GM19397 (cell line): ENCODE results near the gene PSME2.
"Not testable (repeated sequence)": the region's sequence is repeated elsewhere in the genome, so short reads cannot be mapped to it uniquely, and the experiment has no call there.

Experiments
- ATAC-seq: cut with Tn5 transposase; IDR thresholded peaks from one replicate; pipeline ENCODE4 v1.9.1; 2021; ENCODE audit warnings: mild to moderate bottlenecking, moderate library complexity; ENCODE audit not compliant: unreplicated experiment

PSME2 gene

DNA sequence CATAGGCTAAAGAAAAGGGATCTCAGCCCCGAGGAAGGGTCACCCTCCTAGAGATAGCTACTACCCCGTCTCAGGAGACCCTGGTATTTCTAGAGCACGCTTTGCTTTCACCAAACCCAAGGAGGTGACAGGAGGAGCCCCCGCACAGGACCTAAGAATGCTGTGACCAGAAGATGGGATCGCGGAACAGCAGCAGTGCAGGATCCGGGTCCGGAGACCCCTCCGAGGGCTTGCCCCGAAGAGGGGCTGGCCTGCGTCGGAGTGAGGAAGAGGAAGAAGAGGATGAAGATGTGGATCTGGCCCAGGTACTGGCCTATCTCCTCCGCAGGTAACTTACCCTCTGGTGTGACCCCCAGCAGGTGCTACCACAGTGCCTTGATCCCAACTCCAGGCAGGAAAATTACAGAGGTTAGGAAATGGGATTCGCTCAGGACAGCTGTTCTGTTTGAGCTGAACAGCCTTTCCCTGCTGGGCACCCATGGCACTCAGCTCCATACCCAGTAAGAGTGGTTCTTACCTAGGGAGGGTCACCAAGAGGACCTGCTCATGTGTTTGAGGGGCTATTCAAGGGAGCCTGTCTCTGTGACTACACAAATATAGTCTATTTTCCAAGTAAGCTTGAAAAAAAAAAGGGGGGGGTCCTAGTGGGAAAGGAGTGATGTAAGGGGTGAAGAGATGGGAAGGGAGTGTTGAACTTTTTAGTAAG, 30.8 kb downstream of the PSME2 start:
- ATAC-seq, result no peak

DNA sequence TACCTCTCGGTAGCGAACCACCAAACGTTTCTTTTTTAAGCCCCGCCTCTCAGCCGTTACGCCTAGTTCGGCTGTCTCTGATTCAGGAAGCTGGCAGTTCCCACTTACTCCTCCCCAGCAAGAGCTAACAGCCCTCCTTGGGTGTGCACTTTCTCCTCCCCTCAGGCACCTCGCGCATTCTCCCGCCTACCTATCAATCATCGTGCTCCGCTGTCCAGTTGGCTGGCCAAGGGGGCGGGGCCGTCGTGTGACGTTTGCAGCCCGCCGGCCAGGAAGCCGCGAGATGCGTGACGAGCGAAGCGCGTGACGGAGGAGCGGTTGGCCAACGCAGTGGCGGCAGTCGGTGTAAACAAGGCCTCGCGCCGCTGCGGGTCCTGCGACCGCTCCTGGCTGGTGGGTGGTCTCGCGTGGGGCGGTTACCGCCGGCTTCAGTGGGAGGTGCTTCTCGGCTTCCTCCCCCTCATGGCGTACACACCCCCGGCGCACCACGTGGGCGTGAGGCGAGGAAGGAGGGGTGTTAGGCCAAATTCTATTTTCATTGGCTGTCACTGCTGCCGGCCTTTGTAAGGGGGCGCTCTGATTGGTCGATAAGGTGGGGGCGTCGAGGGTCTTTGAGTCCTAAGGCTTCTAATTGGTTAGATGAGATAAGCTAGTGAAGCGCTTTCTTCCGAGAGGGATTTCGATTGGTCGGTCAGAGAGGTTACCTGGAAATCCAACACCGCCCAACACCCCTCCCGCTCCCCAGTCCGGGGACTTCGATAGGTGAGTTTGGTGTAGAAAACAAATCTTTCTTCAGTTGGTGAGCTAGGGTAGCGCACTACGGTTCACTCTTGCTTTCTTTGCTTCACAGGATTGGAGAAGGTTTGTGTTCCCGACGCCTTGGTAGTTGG, 31.6 kb downstream of the PSME2 start, which contains the start of the genes DCAF11 and NRL:
Gene DCAF11 (plus strand): TSS at position 246 of the 890 bp plus-strand sequence. CDS start 818 bp downstream, outside the sequence.
Gene NRL (minus strand): TSS at position 418 of the 890 bp plus-strand sequence. CDS start 32,101 bp downstream, outside the sequence.
- ATAC-seq, result peak; percentile 80

DNA sequence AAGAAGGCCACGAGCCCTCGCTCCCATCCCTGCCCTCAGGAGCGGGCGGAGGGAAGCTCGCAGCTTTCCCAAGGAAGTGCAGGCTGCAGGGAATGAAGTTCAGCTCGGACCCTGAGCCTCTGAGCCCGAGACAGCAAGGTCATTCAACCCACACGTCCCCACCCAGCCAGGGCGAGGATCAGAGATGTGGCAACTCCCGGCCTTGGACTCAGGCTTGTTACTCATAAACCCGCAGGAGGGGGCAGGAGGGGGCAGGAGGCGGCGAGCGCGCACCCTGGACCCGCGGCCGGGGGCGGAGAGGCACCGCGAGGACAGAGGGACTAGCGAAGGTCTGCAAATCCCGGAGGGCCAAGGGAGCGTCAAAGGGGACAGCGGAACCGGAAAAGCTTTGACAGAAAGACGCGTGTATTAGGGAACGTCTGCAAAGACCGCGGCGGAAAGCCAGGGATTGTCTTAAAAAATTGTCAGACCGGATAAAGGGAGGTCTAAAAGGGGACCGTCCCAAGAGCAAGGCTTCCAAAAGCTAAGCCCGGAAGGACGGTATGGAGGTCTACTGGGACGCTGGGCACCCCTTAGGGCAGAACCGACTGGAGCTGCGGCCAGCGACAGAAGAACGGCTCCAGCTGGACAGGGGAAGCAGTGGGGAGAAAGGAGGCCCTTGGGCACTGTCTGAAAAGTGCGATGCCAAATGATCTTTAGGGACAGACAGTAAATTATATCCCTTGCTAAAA, 32.4 kb downstream of the PSME2 start:
- ATAC-seq, result peak; percentile 26

- no peak for ATAC-seq
These were observed 33.0 kb downstream of the PSME2 start for GRCh38 chr14:24113379-24113800.

DNA sequence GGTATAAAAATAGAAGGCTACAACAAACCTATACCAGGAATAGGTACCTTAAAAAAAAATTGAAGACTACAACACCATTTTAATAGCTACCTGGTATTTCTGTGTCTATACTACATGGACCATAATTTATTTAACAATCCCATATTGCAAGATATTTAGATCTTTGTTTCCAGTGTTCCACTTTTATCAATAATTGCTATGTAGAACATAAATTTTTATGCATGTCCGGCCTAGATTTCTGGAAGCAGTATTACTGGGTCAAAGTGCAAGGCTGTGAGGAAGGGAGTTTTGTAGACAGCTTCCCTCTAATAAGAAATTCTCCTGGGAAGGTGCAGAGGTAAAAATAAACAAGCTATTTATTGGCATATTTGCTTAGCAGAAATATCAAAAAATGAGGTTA, 35.9 kb downstream of the PSME2 start:
- ATAC-seq, result no peak

DNA sequence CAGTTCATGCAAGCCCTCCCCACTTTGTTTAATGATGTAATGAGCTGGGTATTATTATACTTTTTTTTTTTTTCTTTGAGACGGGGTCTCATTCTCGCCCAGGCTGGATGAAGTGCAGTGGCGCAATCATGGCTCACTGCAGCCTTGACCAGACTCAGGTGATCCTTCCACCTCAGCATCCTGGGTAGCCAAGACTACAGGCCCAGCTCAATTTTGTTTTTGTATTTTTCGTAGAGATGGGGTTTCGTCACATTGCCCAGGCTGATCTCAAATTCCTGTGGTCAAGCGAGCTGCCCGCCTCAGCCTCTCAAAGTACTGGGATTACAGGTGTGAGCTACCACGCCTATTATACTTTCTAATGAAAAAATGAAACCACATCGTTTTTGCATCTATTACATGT, 36.4 kb downstream of the PSME2 start:
- no peak for ATAC-seq

- no peak for ATAC-seq
These were observed 38.0 kb downstream of the PSME2 start for GRCh38 chr14:24108336-24108874.

GRCh38 chr14:24106672-24107271, 39.6 kb downstream of the PSME2 start:
- no peak for ATAC-seq

- not testable (repeated sequence) for ATAC-seq
These were observed 40.7 kb downstream of the PSME2 start for GRCh38 chr14:24105609-24106239.

DNA sequence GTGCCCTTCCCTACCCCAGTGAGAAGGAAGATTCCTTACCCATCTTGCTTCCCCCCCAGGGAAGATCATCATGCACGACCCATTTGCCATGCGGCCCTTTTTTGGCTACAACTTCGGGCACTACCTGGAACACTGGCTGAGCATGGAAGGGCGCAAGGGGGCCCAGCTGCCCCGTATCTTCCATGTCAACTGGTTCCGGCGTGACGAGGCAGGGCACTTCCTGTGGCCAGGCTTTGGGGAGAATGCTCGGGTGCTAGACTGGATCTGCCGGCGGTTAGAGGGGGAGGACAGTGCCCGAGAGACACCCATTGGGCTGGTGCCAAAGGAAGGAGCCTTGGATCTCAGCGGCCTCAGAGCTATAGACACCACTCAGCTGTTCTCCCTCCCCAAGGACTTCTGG, 43.0 kb downstream of the PSME2 start:
- no peak for ATAC-seq

DNA sequence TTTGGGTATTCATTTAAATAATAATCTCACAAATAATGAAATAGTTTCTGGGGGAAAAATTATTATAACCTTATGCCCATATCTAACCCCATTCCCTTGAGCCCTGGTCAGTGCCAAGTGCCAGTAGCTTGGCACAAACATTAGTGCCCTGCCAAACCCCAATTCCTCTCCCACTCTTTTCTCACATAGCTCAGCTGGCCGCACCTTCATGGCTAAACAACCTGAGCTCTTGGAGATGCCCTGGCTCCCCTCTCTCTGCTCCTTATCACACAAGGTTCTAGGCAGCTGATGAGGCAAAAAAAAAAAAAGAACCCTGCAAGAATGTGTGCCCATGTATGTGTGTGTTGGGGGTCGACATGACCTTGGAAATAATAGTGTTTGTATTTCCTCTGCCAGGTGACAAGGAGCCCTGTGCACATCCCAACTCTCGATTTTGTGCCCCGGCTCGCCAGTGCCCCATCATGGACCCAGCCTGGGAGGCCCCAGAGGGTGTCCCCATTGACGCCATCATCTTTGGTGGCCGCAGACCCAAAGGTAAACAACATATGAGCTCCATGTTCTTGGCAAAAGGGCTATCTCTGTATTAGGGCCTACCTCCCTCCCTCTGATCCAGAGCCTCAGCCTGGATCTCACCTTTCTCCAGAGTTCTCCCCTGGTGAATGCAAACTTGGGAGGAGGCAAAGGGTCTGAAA, 43.9 kb downstream of the PSME2 start:
- no peak for ATAC-seq

- no peak for ATAC-seq
These were observed 45.4 kb downstream of the PSME2 start for GRCh38 chr14:24100982-24101494.

GRCh38 chr14:24100197-24100981, 46.0 kb downstream of the PSME2 start:
- ATAC-seq, result no peak

DNA sequence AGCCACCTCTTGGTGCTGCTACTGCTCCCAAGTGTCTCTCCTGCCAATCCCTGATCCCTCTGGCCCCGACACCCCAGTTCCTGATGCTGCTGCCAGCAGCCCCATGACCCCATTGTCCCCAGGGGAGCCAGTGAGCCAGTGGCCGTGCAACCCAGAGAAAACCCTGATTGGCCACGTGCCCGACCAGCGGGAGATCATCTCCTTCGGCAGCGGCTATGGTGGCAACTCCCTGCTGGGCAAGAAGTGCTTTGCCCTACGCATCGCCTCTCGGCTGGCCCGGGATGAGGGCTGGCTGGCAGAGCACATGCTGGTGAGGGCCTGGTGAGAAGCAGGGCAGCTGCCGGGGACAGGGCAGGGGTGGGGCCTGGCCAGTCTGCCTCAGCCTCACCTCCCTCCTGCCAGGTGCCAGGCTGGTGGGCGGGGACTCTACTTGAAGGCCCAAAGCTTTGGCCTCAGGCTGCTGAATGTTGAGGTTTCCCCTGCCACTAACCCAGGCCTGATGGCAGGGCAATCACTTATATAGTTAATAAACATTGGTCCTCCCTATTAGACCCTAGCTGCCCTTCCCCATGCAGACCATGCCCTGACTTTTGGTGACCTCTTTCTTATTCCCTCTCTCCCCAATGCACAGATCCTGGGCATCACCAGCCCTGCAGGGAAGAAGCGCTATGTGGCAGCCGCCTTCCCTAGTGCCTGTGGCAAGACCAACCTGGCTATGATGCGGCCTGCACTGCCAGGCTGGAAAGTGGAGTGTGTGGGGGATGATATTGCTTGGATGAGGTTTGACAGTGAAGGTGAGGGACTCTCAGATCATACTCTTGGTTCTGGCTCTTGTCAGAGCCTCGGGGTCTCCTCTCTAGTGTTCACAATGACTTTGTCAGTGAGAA, 47.2 kb downstream of the PSME2 start:
- ATAC-seq, result no peak

DNA sequence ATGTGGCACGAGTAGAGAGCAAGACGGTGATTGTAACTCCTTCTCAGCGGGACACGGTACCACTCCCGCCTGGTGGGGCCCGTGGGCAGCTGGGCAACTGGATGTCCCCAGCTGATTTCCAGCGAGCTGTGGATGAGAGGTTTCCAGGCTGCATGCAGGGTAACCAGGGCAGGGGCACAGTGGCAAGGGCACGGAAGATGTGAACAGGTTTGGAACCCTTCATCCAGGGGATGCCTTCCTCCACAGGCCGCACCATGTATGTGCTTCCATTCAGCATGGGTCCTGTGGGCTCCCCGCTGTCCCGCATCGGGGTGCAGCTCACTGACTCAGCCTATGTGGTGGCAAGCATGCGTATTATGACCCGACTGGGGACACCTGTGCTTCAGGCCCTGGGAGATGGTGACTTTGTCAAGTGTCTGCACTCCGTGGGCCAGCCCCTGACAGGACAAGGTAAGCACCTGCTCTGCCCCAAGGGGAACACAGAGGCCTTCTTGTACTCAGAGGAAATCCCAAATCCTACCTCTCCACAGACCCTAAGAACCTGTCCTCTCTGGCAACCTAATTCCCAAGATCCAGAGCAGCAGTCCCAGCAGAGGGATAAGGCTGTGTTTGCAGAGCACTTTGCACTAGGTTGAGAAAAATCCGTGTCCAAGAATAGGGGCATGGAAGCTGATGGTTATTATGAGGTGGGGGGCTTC, 48.0 kb downstream of the PSME2 start:
- ATAC-seq, result no peak

DNA sequence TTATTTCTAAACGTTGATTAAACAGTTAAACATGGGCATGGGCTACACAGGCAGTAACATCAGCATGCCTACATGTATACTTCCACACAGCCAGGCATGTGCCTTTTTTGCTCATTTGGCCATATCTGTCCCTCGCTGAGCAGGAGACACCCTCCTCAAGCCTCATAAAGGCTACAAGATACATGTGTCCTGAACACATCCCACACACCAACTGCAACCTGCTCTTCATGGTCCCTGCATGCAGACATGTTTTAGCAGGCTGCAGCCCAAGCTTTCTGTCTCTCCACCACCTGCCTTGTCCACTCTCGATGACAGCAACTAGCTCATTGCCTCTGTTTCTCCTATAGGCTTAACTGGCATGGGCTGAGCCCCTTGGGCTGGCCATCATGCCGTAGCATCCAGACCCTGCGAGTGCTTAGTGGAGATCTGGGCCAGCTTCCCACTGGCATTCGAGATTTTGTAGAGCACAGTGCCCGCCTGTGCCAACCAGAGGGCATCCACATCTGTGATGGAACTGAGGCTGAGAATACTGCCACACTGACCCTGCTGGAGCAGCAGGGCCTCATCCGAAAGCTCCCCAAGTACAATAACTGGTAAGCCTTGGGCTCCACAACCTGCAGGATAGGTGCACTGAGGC, 49.7 kb downstream of the PSME2 start:
- no peak for ATAC-seq
